SK-MEL-5 (cell line): ENCODE results near the gene PSMB7. TPM values are rescaled to one million over a fixed set of nuclear protein-coding genes. Genes with fewer than 3 reads are reported as not detected.
A peak's percentile ranks its signal among the peaks of the same experiment; 100 is the strongest.

Source experiments
- DNase-seq: peaks from one replicate; pipeline ENCODE4 v3.0.0-alpha.2; 2016; ENCODE audit warnings: low read depth, low spot score
- in situ Hi-C: cut with HindIII; loops from 2 replicates; pipeline ENCODE4 v1.10.0; 2016; ENCODE audit warnings: low sequenced_read_pairs, high pct_unique_total_duplicates, low pct_unique_long_range_greater_than_20kb
- total RNA-seq: library from RNA; depleted of rRNA; stranded (reverse); fragments of >200 nt; shearing (Covaris generic); gene quantifications from 2 replicates; pipeline ENCODE4 v1.2.3, GENCODE V29; 2014

The PSMB7 gene
- total RNA-seq, 1 experiment from 2014 or later: 422 TPM

- peak; percentile 66 for DNase-seq
- in situ Hi-C loops: no loop called here
These were observed 41.9 kb downstream of the PSMB7 start for GRCh38 chr9:124373386-124373785.

- DNase-seq: no peak
- in situ Hi-C loops: no loop called here
These were observed 43.2 kb downstream of the PSMB7 start for GRCh38 chr9:124372038-124372437.

GRCh38 chr9:124370896-124371582 is 44.2 kb downstream of the PSMB7 start:
- peak; percentile 55 for DNase-seq
- in situ Hi-C loops: no loop called here

DNA sequence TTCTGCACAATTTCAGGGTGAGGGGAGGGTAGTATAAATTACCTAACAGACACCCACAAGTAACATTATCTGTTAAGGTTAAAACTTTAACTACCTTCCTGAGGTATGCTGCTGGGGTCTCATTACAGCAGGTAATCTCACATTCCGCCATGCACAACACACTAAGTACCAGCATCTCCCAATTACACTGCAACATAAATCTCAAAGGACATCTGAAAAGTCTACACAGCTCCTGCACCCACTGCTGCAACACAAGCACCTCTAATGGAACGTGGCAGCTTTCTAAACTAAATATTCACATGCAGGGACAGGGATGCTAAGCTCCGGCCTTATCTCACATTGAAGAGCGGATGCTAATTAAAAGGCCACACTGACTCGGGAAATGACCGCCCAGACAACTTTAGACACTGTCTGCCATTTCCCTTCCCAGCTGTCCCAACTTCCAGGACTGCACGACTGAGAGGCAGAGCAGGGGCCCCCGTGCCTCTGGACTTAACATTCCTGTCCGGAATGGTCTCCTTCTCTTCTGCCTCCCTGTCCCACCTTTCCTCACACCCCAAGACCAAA is 45.9 kb downstream of the PSMB7 start:
- no peak for DNase-seq
- in situ Hi-C loops: no loop called here

DNA sequence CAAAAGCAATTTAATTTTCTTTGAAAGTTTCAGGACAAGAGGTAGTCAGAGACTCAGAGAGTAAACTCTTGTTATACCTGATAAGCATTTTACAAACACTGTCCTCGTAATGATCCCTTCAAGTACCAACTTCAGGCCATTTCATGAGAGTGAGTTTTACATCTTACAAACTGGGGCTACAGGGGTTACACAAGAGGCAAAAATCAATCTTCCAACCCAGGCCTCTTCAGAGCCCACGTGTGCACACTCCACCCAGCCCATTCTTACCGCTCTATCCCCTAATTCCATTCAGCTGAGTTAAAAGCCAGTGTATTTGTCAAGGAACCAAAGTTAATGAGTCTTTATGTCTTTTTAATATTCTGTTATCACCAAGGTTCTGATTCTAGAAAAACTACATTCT is 46.5 kb downstream of the PSMB7 start:
- no peak for DNase-seq
- in situ Hi-C loops: no loop called here

- in situ Hi-C loops: no loop called here
- no peak for DNase-seq
These were observed 48.6 kb downstream of the PSMB7 start for GRCh38 chr9:124366476-124367220.

- in situ Hi-C loops: no loop called here
- DNase-seq: no peak
These were observed 50.2 kb downstream of the PSMB7 start for GRCh38 chr9:124365036-124365435.

DNA sequence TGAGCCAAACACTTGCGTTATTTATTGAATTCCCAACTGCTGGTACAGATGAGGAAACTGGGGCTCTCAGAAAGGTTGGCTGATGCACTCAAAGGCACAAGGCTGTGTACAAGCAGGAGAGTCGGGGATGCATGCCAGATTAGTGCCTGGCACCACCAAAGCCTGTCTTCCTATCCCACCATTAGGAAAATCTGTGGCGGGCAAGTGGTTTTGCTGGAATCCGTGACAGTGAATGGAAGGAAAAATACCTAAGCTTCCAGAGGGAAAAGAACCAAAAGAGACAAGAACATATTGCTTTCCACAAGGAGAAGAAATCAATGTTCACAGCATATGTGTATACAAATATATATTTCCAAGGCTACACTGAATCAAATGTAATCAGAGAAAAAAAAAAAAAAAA is 51.1 kb downstream of the PSMB7 start:
- in situ Hi-C loops: no loop called here
- DNase-seq: no peak

DNA sequence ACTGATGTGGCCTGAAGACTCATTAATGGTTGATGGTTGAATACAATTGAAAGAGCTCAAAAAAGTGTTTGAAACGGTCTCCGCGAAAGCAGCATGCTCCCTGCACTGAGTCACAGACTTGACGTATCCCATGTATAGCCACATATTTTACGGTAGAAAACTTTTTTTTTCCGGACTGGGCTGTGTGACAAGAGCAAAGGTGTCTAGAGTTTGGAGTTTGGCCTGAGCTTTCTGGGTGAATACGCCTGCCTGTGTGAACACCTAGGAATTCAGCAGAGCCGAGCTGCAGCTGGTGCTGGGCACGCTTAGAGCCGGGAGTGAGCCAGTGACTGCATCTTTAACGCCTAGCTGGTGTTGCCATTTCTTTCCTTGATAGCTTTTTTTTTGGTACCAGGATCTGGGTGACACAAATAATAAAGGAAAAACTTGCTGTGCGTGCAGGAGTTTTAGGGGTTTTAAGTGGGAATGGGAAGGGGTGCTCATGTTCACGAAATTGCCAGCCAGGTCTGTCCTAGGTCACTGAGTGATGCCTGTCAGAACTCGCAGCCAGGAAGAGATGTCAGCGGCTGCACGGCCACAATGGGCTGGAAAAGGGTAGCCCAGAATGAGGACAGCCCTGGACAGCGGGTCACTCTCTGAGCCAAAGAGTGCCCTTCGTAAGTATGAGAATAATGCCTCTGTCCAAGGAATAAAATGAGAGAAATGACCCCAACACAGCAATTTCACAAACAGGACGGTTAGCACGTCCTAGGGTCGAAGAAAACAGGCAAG is 51.7 kb downstream of the PSMB7 start:
- in situ Hi-C loops: no loop called here
- no peak for DNase-seq

GRCh38 chr9:124361128-124361527 is 54.1 kb downstream of the PSMB7 start:
- in situ Hi-C loops: no loop called here

DNA sequence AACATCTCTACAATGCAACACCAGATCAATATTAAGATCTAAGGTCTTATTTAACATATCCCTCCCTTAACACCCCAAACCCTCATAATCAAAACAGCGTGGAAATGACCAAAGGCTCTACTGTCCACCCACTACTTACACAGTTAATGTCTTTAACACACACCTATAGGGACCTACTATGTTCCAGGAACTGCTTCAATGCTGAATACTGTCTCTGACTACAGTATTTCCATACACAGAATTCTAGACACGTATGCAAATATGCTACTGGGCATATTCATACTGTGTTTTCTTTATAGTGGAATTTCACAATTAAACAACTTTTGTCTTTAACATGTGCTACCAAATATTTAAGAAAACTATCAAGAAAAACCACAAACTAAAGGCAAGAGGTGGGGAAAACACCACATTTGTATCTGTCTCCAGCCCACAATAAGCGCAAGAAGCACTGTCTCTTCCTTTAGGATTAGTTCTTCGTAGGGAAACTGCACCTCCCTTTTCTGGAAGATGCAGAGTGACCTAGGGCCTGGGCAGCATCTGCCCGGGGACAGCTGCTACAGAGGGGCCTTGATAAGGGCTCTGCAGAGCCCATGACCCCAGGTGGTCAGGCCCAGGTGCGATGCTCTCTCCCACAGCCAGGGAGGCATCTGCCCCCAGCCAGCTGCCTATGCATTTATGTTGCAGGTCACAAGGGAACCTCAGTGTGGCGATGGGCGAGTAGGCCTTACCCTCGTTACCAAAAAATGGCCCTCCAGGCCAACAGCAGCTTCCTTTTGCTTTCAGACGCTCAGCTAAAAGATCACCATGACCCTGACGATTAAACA is 55.2 kb downstream of the PSMB7 start:
- DNase-seq: no peak
- in situ Hi-C loops: no loop called here

More at GRCh38 chr9:124361128-124361527, 54.1 kb downstream of the PSMB7 start:
- no peak for DNase-seq

- in situ Hi-C loops: no loop called here
- no peak for DNase-seq
These were observed 55.8 kb downstream of the PSMB7 start for GRCh38 chr9:124359426-124359825.

DNA sequence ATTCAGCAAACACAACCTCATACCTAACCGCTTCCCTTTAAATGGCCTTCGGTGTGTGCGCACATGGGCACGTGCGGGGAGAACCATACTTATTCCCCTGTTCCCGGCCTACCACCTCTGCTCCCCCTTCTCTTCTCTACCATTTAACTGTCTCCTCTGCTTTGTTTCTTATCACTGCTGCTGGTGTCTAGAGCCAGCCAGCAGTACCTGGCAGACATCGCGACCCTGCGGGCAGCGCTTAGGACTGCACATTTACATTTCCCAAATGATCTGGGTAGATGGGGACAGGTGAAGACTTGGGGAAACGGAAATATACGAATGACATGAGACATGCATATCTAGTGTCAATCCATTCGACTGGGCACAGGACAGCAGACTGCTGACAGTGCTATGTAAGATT is 56.6 kb downstream of the PSMB7 start:
- no peak for DNase-seq
- in situ Hi-C loops: no loop called here

DNA sequence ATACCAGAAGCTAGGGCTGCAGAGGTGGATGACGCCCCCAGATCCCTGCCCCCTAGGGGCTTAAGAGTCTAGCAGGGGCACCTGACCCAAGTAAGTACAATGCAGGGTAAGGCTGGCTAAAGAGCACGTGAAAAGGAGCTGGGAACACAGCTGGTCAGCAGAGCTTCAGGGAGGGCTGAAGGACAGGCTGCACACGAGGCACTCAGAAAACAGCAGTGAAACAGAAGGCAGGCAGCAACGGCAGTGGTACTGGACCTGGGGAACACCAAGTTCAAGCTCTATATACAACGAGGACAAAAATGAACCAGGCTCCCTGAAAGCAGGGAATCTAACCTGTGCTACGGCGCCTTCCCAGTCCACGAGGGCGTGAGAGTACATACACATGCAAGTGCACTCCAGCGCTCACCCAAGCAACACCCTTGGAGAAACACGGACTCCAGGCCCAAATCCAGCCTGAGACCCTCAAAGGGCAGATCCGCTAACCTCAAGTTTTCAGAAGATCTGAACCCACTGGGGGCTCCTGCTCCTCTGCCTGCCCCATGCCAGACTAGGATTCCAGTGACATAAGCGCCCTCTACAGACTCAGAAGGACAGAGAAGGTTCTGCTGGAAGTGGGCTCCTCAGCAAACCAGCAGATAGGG is 57.4 kb downstream of the PSMB7 start:
- in situ Hi-C loops: no loop called here
- DNase-seq: peak; percentile 75

DNA sequence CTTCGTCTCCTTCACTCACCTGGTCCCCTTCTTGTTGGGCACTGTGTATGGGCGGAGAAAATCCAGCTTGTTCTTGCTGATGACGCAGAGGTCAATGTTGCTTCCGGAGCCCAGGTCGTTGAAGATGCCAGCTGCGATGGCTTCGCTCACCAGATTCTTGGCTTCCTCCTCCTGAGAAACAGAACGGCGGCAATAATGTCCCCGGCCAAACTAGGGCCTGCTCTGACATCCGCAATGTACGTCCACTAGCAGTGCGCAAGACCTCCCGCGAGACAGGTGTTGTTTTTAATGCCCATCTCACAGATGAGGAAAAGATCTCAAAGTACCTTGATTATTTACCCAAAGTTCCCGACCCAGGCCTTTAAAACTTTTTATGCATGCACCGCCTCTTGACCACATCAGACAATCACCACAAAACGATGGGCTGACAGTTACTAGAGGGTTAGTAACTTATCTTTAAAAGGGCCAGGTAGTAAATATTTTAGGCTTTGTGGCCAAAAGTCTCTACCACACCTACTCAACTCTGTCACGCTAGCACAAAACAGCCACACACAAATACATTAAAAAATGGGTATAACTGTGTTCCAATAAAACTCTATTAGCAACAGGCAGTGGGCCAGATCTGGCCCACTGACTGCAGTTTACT is 58.4 kb downstream of the PSMB7 start:
- in situ Hi-C loops: no loop called here

GRCh38 chr9:124355941-124356744 is 59.1 kb downstream of the PSMB7 start:
- in situ Hi-C loops: no loop called here
- DNase-seq: no peak

More for the DNA sequence above, 58.4 kb downstream of the PSMB7 start:
- DNase-seq: no peak
